ENCODE data around the gene MTM1.

The MTM1 gene

DNA sequence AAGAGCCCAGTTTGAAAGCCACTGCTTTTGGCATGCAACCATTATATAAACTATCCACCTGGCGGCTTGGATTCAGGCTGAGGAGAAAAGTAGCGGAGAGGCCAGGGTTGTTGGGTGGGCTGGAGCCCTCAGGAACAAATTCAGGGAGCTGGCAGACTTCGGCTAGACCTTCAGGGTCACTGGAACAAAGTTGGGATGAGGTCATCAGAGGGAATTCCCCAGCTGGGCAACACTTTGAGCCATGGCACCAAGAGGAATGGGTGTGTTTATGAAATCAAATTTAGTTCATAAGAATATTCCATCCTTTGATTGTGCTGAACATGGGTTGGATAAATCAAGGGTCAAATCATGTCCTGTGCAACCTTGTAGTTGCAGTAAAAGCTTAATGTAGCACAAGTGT lies 146.8 kb downstream of the MTM1 start:
- H3K4me1 ChIP-seq (ENCODE audit: low read length) = peaks cover 18% of the 10 kb centered on the region
- H3K9me3 ChIP-seq (ENCODE audit: insufficient read depth, low read length) = no peaks in the 10 kb centered on the region
- H3K27ac ChIP-seq (ENCODE audit: low read length) = no peak overlapping the region
- H3K9ac ChIP-seq (ENCODE audit: low read length) = no peak overlapping the region
- TF ChIP-seq EZH2phosphoT487 (IDR thresholded peaks at IDR 0.05; ENCODE audit: low read depth) = no peak
- TF ChIP-seq, protein P1, sequence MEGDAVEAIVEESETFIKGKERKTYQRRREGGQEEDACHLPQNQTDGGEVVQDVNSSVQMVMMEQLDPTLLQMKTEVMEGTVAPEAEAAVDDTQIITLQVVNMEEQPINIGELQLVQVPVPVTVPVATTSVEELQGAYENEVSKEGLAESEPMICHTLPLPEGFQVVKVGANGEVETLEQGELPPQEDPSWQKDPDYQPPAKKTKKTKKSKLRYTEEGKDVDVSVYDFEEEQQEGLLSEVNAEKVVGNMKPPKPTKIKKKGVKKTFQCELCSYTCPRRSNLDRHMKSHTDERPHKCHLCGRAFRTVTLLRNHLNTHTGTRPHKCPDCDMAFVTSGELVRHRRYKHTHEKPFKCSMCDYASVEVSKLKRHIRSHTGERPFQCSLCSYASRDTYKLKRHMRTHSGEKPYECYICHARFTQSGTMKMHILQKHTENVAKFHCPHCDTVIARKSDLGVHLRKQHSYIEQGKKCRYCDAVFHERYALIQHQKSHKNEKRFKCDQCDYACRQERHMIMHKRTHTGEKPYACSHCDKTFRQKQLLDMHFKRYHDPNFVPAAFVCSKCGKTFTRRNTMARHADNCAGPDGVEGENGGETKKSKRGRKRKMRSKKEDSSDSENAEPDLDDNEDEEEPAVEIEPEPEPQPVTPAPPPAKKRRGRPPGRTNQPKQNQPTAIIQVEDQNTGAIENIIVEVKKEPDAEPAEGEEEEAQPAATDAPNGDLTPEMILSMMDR (IDR thresholded peaks at IDR 0.05; ENCODE audit: low read depth, low read length) = no peak
- H3K4me2 ChIP-seq (ENCODE audit: low read length) = no peak overlapping the region
- peaks cover 7% of the 10 kb centered on the region for H3K36me3 ChIP-seq (replicated peaks; ENCODE audit: low read depth, low read length)
- H3K4me3 ChIP-seq (ENCODE audit: low read length) = no peak overlapping the region
- no peaks in the 10 kb centered on the region for H3K27me3 ChIP-seq (ENCODE audit: low read depth, low read length)
- H4K20me1 ChIP-seq (ENCODE audit: insufficient read depth, low read length) = peaks cover 29% of the 10 kb centered on the region
- H3K79me2 ChIP-seq (ENCODE audit: low read length) = peaks cover 35% of the 10 kb centered on the region
- no peak overlapping the region for H2AFZ ChIP-seq (ENCODE audit: low read depth, low read length)

DNA sequence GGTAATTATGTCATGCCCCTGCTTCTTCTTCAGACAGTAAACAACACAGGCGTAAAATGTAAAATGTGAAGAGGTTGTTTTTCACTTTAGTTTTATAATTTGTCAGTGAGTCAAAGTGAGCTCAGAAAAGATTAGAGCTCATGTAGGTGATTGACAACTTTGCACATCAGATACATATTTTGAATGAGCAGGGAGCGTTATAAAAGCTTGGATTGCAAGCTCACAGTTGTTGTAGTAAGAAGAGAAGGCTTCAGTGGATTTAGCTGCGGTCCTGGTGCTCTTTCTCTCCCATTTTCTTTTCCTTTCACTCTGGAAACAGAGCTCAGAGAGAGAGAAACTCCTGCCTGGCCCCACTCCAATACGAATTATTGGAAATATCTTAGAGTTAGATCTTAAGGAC lies 151.2 kb downstream of the MTM1 start:
- no peak overlapping the region for H3K9ac ChIP-seq (ENCODE audit: low read length)
- TF ChIP-seq EZH2phosphoT487 (IDR thresholded peaks at IDR 0.05; ENCODE audit: low read depth) = no peak
- TF ChIP-seq, protein P1 (IDR thresholded peaks at IDR 0.05; ENCODE audit: low read depth, low read length) = no peak
- H4K20me1 ChIP-seq (ENCODE audit: insufficient read depth, low read length) = peaks cover 21% of the 10 kb centered on the region; the same call in 1 of the 2 replicates
- no peaks in the 10 kb centered on the region for H3K27me3 ChIP-seq (ENCODE audit: low read depth, low read length)
- no peak overlapping the region for H2AFZ ChIP-seq (ENCODE audit: low read depth, low read length)
- no peak overlapping the region for H3K4me3 ChIP-seq (ENCODE audit: low read length)
- no peaks in the 10 kb centered on the region for H3K9me3 ChIP-seq (ENCODE audit: insufficient read depth, low read length)
- no peak overlapping the region for H3K27ac ChIP-seq (ENCODE audit: low read length)
- peaks cover 10% of the 10 kb centered on the region for H3K36me3 ChIP-seq (replicated peaks; ENCODE audit: low read depth, low read length)
- no peaks in the 10 kb centered on the region for H3K4me1 ChIP-seq (ENCODE audit: low read length)
- peaks cover 21% of the 10 kb centered on the region for H3K79me2 ChIP-seq (ENCODE audit: low read length)
- H3K4me2 ChIP-seq (ENCODE audit: low read length) = no peak overlapping the region

Data from OCI-LY3 (cell line).